ENCODE measurements around the gene IL17RA. TPM values are rescaled to one million over a fixed set of nuclear protein-coding genes. Genes with fewer than 3 reads are reported as not detected.

The IL17RA gene
- total RNA-seq, 1 donor: 24.8 TPM

- H3K9me3 ChIP-seq (ENCODE audit: low read depth, low read length): no peaks in the 10 kb centered on the region
- H3K27me3 ChIP-seq (ENCODE audit: insufficient read depth, low read length): no peaks in the 10 kb centered on the region
- no peak overlapping the region for H3K4me3 ChIP-seq (ENCODE audit: low read length)
- H3K4me1 ChIP-seq (ENCODE audit: insufficient read depth, low read length): peaks cover 20% of the 10 kb centered on the region
Measured at GRCh38 chr22:17162731-17163130, 77.9 kb downstream of the IL17RA start.

- no peaks in the 10 kb centered on the region for H3K27me3 ChIP-seq (ENCODE audit: insufficient read depth, low read length)
- no peaks in the 10 kb centered on the region for H3K9me3 ChIP-seq (ENCODE audit: low read depth, low read length)
- H3K4me3 ChIP-seq (ENCODE audit: low read length): no peak overlapping the region
- H3K4me1 ChIP-seq (ENCODE audit: insufficient read depth, low read length): peaks cover 7% of the 10 kb centered on the region
Measured at GRCh38 chr22:17164392-17165024, 79.7 kb downstream of the IL17RA start.

Other genes with a start within 250 kb of the IL17RA start
- 0.21 TPM for gene GAB4, start 76.8 kb upstream of the IL17RA start, total RNA-seq
- 1.3 TPM for gene TMEM121B, start 36.4 kb downstream of the IL17RA start, total RNA-seq
- 12.5 TPM for gene HDHD5, start 74.3 kb downstream of the IL17RA start, total RNA-seq
- 74.0 TPM for gene ADA2, start 134.4 kb downstream of the IL17RA start, total RNA-seq